Astrocyte of the hippocampus (primary cell): ENCODE measurements around the gene ZNF593.

Source experiments
- DNase-seq: peaks from one replicate; pipeline ENCODE4 v3.0.0; 2011; ENCODE audit warnings: low read depth, low spot score

Gene ZNF593

GRCh38 chr1:26169669-26170471, at the start of gene ZNF593:
ZNF593 (plus strand) TSS chr1:26169908; CDS start chr1:26169984, 76 bp downstream.
- peak; percentile 96 for DNase-seq

- DNase-seq = no peak
These were observed 47.6 kb upstream of the ZNF593 start for GRCh38 chr1:26121854-26122773.

GRCh38 chr1:26122988-26123973, 46.4 kb upstream of the ZNF593 start:
- DNase-seq = no peak

- no peak for DNase-seq
These were observed 45.0 kb upstream of the ZNF593 start for GRCh38 chr1:26124418-26125331.

- DNase-seq = no peak
These were observed 44.3 kb upstream of the ZNF593 start for GRCh38 chr1:26125382-26125781.

DNA sequence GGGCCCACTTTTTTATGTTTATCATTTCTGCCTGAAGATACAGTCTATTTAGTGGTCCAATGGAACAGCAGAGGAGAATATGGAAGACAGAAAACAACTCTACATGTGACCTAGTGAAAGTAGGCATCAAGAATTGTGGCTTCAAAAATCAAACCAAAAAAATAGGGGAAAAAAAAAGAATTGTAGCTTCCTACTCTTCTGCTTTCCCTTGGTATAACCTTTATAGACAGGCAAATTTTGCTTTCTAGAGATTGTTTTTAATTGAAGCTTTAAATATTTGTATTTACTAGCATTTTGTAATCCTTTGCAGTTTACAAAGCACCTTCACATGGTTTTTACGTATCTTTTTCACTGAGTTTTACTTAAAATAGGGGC, 43.8 kb upstream of the ZNF593 start:
- no peak for DNase-seq

- no peak for DNase-seq
These were observed 43.2 kb upstream of the ZNF593 start for GRCh38 chr1:26126321-26127084.

DNA sequence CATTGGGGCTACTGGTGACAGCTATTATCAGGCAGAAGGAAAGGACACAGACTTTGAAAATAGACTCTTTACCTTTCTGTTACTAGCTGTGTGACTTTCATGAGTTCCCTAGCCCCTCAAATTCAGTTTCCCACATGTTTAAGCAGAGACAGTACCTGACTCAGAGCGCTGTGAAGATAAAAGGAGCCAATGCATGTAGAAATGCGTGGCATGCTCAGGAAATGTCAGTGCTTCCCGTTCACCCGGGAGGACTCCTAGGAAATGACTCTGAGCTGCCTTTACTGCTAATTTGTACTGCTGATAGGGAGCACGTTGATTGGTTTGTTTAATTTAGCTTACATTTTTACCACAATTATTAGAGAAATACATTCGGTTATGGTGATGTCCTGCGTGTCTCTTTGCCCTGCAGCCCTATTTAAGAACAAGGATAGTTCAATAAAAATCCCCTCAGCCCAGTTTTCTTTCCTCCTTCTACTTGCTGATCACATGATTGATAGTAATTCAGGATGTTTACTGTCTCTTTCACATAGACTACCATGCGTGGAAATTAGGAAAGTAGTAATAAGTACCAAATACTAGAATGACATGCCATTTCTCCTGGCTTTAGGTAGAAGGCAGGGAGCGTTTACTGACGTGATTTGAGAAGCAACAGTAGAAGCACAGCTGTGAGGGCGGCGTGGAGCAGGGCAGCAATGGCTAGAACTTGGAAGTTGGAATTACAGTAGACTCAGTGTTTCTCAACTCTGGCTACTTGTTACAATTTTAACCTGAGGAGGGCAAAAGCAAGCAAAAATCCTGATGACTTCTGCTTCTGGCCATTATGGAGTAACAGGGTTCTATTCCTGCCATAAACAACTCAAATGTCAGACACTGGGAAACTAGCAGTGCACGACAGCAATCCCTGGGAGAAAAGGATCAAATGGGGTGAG, 42.2 kb upstream of the ZNF593 start:
- no peak for DNase-seq

DNA sequence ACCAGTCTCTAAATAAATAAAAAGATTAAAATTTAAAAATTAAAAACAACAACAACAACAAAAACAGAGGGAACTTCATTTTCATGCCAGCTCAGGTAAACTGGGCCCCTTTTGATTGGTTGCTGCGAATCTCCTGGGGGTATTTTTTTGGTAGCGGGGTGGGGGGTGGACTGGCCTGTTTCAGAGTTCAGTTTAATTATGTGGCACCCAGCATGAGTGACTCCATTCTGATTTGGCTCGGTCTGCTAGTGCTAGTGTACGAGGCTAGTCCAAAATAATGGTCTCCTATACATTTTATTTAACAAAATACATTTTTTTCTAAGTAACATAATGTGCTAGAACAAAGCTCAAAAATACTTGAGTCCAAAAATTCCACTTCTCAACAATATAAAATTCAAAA, 39.9 kb upstream of the ZNF593 start:
- no peak for DNase-seq

- DNase-seq = no peak
These were observed 39.0 kb upstream of the ZNF593 start for GRCh38 chr1:26130695-26131094.

DNA sequence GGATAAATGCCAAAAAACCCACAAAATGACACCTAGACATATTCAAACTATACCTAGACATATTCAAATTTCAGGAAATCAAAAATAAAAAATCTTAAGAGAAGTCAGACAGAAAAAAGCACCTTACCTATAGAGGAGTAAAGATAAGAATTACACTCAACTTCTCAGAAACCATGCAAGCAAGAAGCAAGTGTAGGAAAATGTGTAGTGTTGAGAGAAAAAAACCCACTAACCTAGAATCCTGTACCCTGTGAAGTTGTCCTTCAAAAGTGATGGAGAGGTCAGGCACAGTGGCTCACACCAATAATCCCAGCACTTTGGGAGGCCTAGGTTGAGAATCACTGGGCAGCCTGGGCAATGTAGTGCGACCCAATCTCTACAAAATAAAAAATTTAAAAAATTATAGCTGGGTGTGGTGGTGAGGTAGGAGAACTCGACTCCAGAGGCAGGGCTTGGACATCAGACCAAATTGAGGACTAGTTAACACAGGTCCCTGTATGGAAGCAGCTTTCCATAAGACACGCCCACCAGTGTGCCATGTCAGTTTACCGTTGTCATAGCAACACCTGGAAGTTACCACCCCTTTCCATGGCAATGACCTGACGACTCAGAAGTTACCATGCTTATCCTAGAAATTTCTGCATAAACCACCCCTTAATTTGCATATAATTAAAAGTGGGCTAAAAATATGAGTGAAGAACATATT, 37.4 kb upstream of the ZNF593 start:
- DNase-seq = no peak

- DNase-seq = no peak
These were observed 36.9 kb upstream of the ZNF593 start for GRCh38 chr1:26132834-26133167.

DNA sequence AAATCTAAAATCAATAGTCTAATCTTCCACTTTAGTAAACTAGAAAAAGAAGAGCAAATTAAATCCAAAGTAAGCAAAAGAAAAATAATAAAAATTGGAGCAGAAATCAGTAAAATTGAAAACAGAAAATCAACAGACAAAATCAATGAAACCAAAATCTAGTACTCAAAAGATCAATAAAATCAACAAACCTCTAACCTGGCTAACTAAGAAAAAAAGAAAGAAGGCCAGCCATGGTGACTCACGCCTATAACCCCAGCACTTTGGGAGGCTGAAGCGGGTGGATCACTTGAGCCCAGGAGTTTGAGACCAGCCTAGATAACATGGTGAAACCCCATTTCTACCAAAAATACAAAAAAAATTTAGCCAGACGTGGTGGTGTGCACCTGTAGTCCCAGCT, 35.2 kb upstream of the ZNF593 start:
- DNase-seq = no peak

GRCh38 chr1:26138974-26139558, 30.6 kb upstream of the ZNF593 start:
- no peak for DNase-seq

- no peak for DNase-seq
These were observed 27.5 kb upstream of the ZNF593 start for GRCh38 chr1:26142159-26142558.

- DNase-seq = peak; percentile 86
These were observed 24.4 kb upstream of the ZNF593 start for GRCh38 chr1:26145041-26145959.

DNA sequence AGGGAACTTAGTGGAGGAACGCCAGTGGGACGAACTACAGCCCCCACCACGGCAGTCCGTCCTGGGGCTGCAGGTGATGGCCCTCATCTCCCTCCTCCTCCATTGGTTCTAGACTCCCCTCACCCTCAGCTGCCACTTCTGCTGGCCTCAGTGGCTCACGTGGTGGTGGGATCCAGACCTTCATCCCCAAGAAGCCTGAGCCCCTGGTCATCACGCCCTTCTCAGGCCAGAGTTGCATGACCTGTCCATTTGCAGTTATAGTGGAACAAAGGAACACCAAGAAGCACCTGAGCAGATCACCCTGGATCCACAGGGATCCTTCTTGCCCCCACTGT, 23.8 kb upstream of the ZNF593 start:
- DNase-seq = no peak
